T-cell (primary cell): ENCODE data around the gene PSMD12. TPM values are rescaled to one million over a fixed set of nuclear protein-coding genes. Genes with fewer than 3 reads are reported as not detected.
"Not testable (repeated sequence)": the region's sequence is repeated elsewhere in the genome, so short reads cannot be mapped to it uniquely, and the experiment has no call there.

Experiments used
- ATAC-seq, 4 experiments: fragments of 200-7000 bp in 3 of 4; fragments of 150-1000 bp in 1 of 4; cut with Tn5 transposase; replicated peaks in 1 of 4; 1 replicate in 3 of 4; 2 replicates in 1 of 4; pipeline ENCODE4 v1.10.0; 2021; ENCODE audit warnings: moderate library complexity in 3 of 4, mild to moderate bottlenecking in 2 of 4, moderate number of reproducible peaks in 1 of 4
- CTCF ChIA-PET, 2 donors: fragments of 300-600 bp; sonication (Branson Sonifier 250); formaldehyde crosslinking; loops; one replicate each; lab custom pipeline; 2022; ENCODE audit warnings: antibody characterized with exemption in 2 of 2; lab: Charles Lee
- POLR2A ChIA-PET, 2 donors: fragments of 300-600 bp; sonication (Branson Sonifier 250); formaldehyde crosslinking; loops; one replicate each; lab custom pipeline; 2022; ENCODE audit warnings: antibody characterized with exemption in 2 of 2; lab: Charles Lee
- DNase-seq, 35 experiments: peaks; one replicate each; pipeline versions ENCODE4 v3.0.0 to v3.0.0-alpha.2; 2013 to 2023
- H3K27ac ChIP-seq: one replicate; pipeline ENCODE4 v1.5.1; 2013; ENCODE audit warnings: low read length
- H3K27me3 ChIP-seq, 2 experiments: replicated peaks in 1 of 2; 1 replicate in 1 of 2; 2 replicates in 1 of 2; pipeline versions ENCODE4 v1.6.1 to v1.7.0; 2013; ENCODE audit warnings: low read length in 1 of 2, mixed read lengths in 1 of 2; ENCODE audit not compliant: control insufficient read depth in 2 of 2, insufficient read depth in 2 of 2; ENCODE audit errors: extremely low read depth in 1 of 2
- H3K36me3 ChIP-seq, 2 donors: 1 replicate in 1 of 2; 2 replicates in 1 of 2; pipeline versions ENCODE4 v1.6.1 to v1.7.0; 2013; ENCODE audit warnings: low read length in 1 of 2; ENCODE audit not compliant: control insufficient read depth in 2 of 2, insufficient read depth in 1 of 2; ENCODE audit errors: extremely low read depth in 1 of 2
- H3K4me1 ChIP-seq, 2 experiments: 1 replicate in 1 of 2; 2 replicates in 1 of 2; pipeline versions ENCODE4 v1.6.1 to v1.7.0; 2013; ENCODE audit warnings: low read length in 2 of 2, mixed read lengths in 1 of 2; ENCODE audit not compliant: insufficient read depth in 2 of 2, control insufficient read depth in 1 of 2; ENCODE audit errors: extremely low read depth in 1 of 2
- H3K4me3 ChIP-seq, 2 donors: 1 replicate in 1 of 2; 2 replicates in 1 of 2; pipeline versions ENCODE4 v1.5.1 to v1.7.0; 2013; ENCODE audit warnings: mild to moderate bottlenecking in 2 of 2, low read length in 1 of 2, moderate library complexity in 1 of 2; ENCODE audit not compliant: control insufficient read depth in 1 of 2; ENCODE audit errors: extremely low read depth in 1 of 2
- H3K9me3 ChIP-seq: 2 replicates; pipeline ENCODE4 v1.7.0; 2013
- H3K27ac Mint-ChIP-seq, 2 donors: one replicate each; pipeline ENCODE4 v1.8.0; 2020 to 2021; ENCODE audit warnings: mild to moderate bottlenecking in 2 of 2, mixed read lengths in 2 of 2
- H3K27me3 Mint-ChIP-seq, 2 donors: one replicate each; pipeline ENCODE4 v1.8.0; 2021 to 2022; ENCODE audit warnings: mixed read lengths in 2 of 2
- H3K36me3 Mint-ChIP-seq: one replicate; pipeline ENCODE4 v1.8.0; 2021; ENCODE audit warnings: mixed read lengths
- H3K4me1 Mint-ChIP-seq, 3 donors: one replicate each; pipeline ENCODE4 v1.8.0; 2020 to 2022; ENCODE audit warnings: mixed read lengths in 3 of 3, mild to moderate bottlenecking in 1 of 3
- H3K4me3 Mint-ChIP-seq, 3 donors: one replicate each; pipeline ENCODE4 v1.8.0; 2020 to 2022; ENCODE audit warnings: mild to moderate bottlenecking in 3 of 3, mixed read lengths in 3 of 3, moderate library complexity in 3 of 3
- H3K9me3 Mint-ChIP-seq, 3 donors: one replicate each; pipeline ENCODE4 v1.8.0; 2020 to 2022; ENCODE audit warnings: mixed read lengths in 3 of 3
- WGBS: methylation state at CpG from one replicate; pipeline ENCODE4 v1.1.5; 2013; ENCODE audit warnings: missing lambda C conversion rate; ENCODE audit not compliant: insufficient coverage; 5-methylcytosine and 5-hydroxymethylcytosine counted together
- total RNA-seq, 35 experiments: library from RNA in 6 of 35; stranded (reverse) in 6 of 35; fragments of 120-200 nt in 1 of 35; gene quantifications; one replicate each; pipeline versions ENCODE4 v1.2.1 to v1.2.4 and lab custom pipeline; 2013 to 2026

PSMD12 gene
- total RNA-seq, 5 donors from 2014 or later (not counting 1 experiment from before 2014, with no cell fraction given), result 28.1 to 49.9 (median 37.7) TPM

DNA sequence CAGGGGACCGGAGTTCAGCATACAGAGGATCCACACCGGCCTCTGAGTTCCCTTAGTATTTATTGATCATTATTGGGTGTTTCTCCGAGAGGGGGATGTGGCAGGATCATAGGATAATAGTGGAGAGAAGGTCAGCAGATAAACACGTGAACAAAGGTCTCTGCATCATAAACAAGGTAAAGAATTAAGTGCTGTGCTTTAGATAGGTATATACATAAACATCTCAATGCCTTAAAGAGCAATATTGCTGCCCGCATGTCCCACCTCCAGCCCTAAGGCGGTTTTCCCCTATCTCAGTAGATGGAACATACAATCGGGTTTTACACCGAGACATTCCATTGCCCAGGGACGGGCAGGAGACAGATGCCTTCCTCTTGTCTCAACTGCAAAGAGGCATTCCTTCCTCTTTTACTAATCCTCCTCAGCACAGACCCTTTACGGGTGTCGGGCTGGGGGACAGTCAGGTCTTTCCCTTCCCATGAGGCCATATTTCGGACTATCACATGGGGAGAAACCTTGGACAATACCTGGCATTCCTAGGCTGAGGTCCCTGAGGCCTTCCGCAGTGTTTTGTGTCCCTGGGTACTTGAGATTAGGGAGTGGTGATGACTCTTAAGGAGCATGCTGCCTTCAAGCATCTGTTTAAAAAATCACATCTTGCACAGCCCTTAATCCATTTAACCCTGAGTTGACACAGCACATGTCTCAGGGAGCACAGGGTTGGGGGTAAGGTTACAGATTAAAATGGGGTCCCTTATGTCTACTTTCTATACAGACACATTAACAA, 39.2 kb downstream of the PSMD12 start:
- H3K4me3 Mint-ChIP-seq, DNase-seq, H3K36me3 ChIP-seq, H3K27ac Mint-ChIP-seq, ATAC-seq, H3K9me3 ChIP-seq, H3K9me3 Mint-ChIP-seq, CTCF ChIA-PET, H3K4me1 Mint-ChIP-seq, H3K36me3 Mint-ChIP-seq, H3K27ac ChIP-seq, H3K4me1 ChIP-seq, H3K27me3 ChIP-seq, H3K27me3 Mint-ChIP-seq, H3K4me3 ChIP-seq: not testable (repeated sequence)
- 95% methylated on average over 3 of the region's 13 CpGs for WGBS
- POLR2A ChIA-PET, result interaction anchor here in 1 of 2 donors (0.6 kb wide), 1 partner anchor 1130 kb away, joined by 3 read pairs; no protein-coding TSS in a partner anchor

GRCh38 chr17:67326440-67326839, 39.9 kb downstream of the PSMD12 start:
- CTCF ChIA-PET, result no interaction called here
- peaks cover 0 to 3% of the 10 kb centered on the region in 2 donors for H3K27me3 Mint-ChIP-seq
- H3K9me3 Mint-ChIP-seq, result peaks cover 0 to 4% (median 0%) of the 10 kb centered on the region in 3 donors
- POLR2A ChIA-PET, result interaction anchor here in 1 of 2 donors (0.6 kb wide), 1 partner anchor 1129 kb away, joined by 3 read pairs; no protein-coding TSS in a partner anchor
- Histone ChIP-seq H3K9me3 (no peaks in the 10 kb centered on the region), H3K4me3 (no peak overlapping the region), H3K4me1 (no peaks in the 10 kb centered on the region), H3K27me3 (no peaks in the 10 kb centered on the region), H3K36me3 (no peaks in the 10 kb centered on the region), H3K27ac (no peak overlapping the region)
- WGBS, result 88% methylated on average over 2 of the region's 3 CpGs
- ATAC-seq (no peak), DNase-seq (no peak)
- H3K27ac Mint-ChIP-seq, result no peak overlapping the region
- no peak overlapping the region for H3K4me3 Mint-ChIP-seq
- no peaks in the 10 kb centered on the region for H3K4me1 Mint-ChIP-seq
- no peaks in the 10 kb centered on the region for H3K36me3 Mint-ChIP-seq

DNA sequence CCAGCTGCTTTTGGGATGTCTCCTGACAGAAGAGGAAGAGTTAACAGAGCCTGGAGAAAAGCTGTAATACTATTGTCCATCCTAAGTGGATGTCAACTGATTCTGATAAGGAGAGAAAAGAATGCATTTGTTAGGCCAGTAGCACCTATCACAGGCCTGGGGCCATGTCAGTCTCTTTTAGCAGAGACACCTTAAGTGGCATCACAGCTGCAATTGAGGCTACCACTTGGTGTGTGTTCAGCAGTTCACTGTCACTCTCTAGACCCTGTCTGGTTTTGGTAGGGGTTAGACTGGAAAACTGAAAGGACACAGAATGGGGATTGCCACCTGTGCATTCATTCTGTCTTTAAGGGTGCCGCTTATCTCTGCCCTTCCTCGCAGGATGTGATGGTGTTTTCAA, 42.0 kb downstream of the PSMD12 start:
- Mint-ChIP-seq H3K4me1 (no peaks in the 10 kb centered on the region), H3K4me3 (no peak overlapping the region), H3K27ac (no peak overlapping the region), H3K36me3 (no peaks in the 10 kb centered on the region), H3K9me3 (peaks cover 0 to 4% (median 0%) of the 10 kb centered on the region in 3 donors), H3K27me3 (peaks cover 3% of the 10 kb centered on the region in 2 donors)
- Histone ChIP-seq H3K36me3 (no peaks in the 10 kb centered on the region), H3K9me3 (no peaks in the 10 kb centered on the region), H3K4me3 (no peak overlapping the region), H3K4me1 (no peaks in the 10 kb centered on the region), H3K27ac (no peak overlapping the region), H3K27me3 (no peaks in the 10 kb centered on the region)
- DNase-seq (no peak), ATAC-seq (no peak)
- ChIA-PET CTCF (no interaction called here), POLR2A (no interaction called here)
- no CpG with 5 or more reads among the region's 2 CpGs for WGBS

- no peaks in the 10 kb centered on the region for H3K4me1 Mint-ChIP-seq
- Histone ChIP-seq H3K4me3 (no peak overlapping the region), H3K36me3 (no peaks in the 10 kb centered on the region), H3K4me1 (no peaks in the 10 kb centered on the region), H3K9me3 (no peaks in the 10 kb centered on the region), H3K27me3 (no peaks in the 10 kb centered on the region), H3K27ac (no peak overlapping the region)
- ATAC-seq (no peak), DNase-seq (no peak)
- CTCF ChIA-PET, result no interaction called here
- H3K4me3 Mint-ChIP-seq, result no peak overlapping the region
- peaks cover 0 to 3% (median 0%) of the 10 kb centered on the region in 3 donors for H3K9me3 Mint-ChIP-seq
- no CpG with 5 or more reads among the region's 3 CpGs for WGBS
- H3K27me3 Mint-ChIP-seq, result peaks cover 0 to 3% of the 10 kb centered on the region in 2 donors
- no peaks in the 10 kb centered on the region for H3K36me3 Mint-ChIP-seq
- H3K27ac Mint-ChIP-seq, result no peak overlapping the region
- POLR2A ChIA-PET, result interaction anchor here in 1 of 2 donors (0.7 kb wide), 1 partner anchor 1961 kb away, joined by 4 read pairs; no protein-coding TSS in a partner anchor
Measured at GRCh38 chr17:67323445-67323844, 42.9 kb downstream of the PSMD12 start.

- no CpG with 5 or more reads among the region's 3 CpGs for WGBS
- Mint-ChIP-seq H3K4me1 (no peaks in the 10 kb centered on the region), H3K27me3 (peaks cover 0 to 3% of the 10 kb centered on the region in 2 donors), H3K36me3 (no peaks in the 10 kb centered on the region), H3K27ac (no peak overlapping the region), H3K4me3 (no peak overlapping the region), H3K9me3 (no peaks in the 10 kb centered on the region)
- Histone ChIP-seq H3K27me3 (no peaks in the 10 kb centered on the region), H3K4me1 (no peaks in the 10 kb centered on the region), H3K36me3 (no peaks in the 10 kb centered on the region), H3K4me3 (no peak overlapping the region), H3K9me3 (no peaks in the 10 kb centered on the region), H3K27ac (no peak overlapping the region)
- no peak for DNase-seq
- CTCF ChIA-PET, result no interaction called here
- POLR2A ChIA-PET, result no interaction called here
- ATAC-seq, result no peak
Measured at GRCh38 chr17:67322042-67322787, 44.2 kb downstream of the PSMD12 start.

DNA sequence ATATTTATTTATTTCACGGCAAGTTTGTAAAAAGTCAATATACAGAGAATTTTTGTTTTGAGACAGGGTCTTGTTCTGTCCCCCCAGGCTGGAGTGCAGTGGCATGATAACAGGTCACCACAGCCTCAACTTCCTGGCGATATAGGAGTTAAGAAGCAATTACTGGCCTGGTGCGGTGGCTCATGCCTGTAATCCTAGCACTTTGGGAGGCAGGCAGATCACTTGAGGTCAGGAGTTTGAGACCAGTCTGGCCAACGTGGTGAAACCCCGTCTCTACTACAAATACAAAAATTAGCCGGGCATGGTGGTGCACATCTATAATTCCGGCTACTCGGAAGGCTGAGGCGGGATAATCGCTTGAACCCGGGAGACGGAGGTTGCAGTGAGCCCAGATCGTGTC, 44.9 kb downstream of the PSMD12 start:
- H3K27ac Mint-ChIP-seq, POLR2A ChIA-PET, H3K9me3 ChIP-seq, DNase-seq, H3K36me3 ChIP-seq, H3K4me1 ChIP-seq, H3K27me3 ChIP-seq, H3K36me3 Mint-ChIP-seq, H3K4me3 Mint-ChIP-seq, H3K4me1 Mint-ChIP-seq, ATAC-seq, H3K4me3 ChIP-seq, H3K27me3 Mint-ChIP-seq, H3K9me3 Mint-ChIP-seq, CTCF ChIA-PET, H3K27ac ChIP-seq: not testable (repeated sequence)
- WGBS, result 86% methylated on average over 7 of the region's 13 CpGs
